Endothelial cell of umbilical vein (primary cell): ENCODE measurements around the gene CHAC1. TPM values are rescaled to one million over a fixed set of nuclear protein-coding genes. Genes with fewer than 3 reads are reported as not detected.

Source experiments
- BruUV-seq: library from RNA; stranded (reverse); fragments of 400-500 nt; replicated peaks from 2 replicates; lab custom pipeline; 2021; lab: Mats Ljungman, UMichigan
- CTCF ChIA-PET: fragments of 300-600, 350-600 bp; sonication (Branson Sonifier 250); formaldehyde crosslinking; loops from one replicate; lab custom pipeline; 2021; ENCODE audit warnings: antibody characterized with exemption, inconsistent platforms; lab: Charles Lee
- POLR2A ChIA-PET: fragments of 300-600, 350-600 bp; sonication (Branson Sonifier 250); formaldehyde crosslinking; loops from one replicate; lab custom pipeline; 2021; ENCODE audit warnings: antibody characterized with exemption, inconsistent platforms; lab: Charles Lee
- DNase-seq: peaks from one replicate; pipeline ENCODE4 v3.0.0-alpha.2; 2011; ENCODE audit warnings: low read depth, low spot score
- FAIRE-seq: peaks from 2 replicates; lab custom pipeline; 2011; peaks lifted over from hg19 to GRCh38; lab: Jason Lieb, UNC
- H2AFZ ChIP-seq: 2 replicates; pipeline ENCODE4 v1.6.0; 2012; ENCODE audit warnings: low read depth, low read length, control low read depth, inconsistent platforms
- H3K27ac ChIP-seq: 2 replicates; pipeline ENCODE4 v1.5.1; 2011; ENCODE audit warnings: low read depth, mild to moderate bottlenecking, control low read depth, low read length, moderate library complexity; ENCODE audit not compliant: insufficient read depth
- H3K27me3 ChIP-seq, 2 experiments: 2 replicates each; pipeline versions ENCODE4 v1.6.0 to v1.6.1; 2011; ENCODE audit warnings: low read length in 2 of 2, mixed read lengths in 1 of 2; ENCODE audit not compliant: control insufficient read depth in 2 of 2, insufficient read depth in 2 of 2
- H3K36me3 ChIP-seq, 2 experiments: 2 replicates in 1 of 2; 3 replicates in 1 of 2; pipeline ENCODE4 v1.5.1; 2011; ENCODE audit warnings: low read length in 2 of 2, mild to moderate bottlenecking in 1 of 2, moderate library complexity in 1 of 2; ENCODE audit not compliant: control insufficient read depth in 2 of 2, insufficient read depth in 2 of 2; ENCODE audit errors: extremely low read depth in 1 of 2
- H3K4me1 ChIP-seq: 3 replicates; pipeline ENCODE4 v1.5.1; 2011; ENCODE audit warnings: mild to moderate bottlenecking, low read length; ENCODE audit not compliant: control insufficient read depth, insufficient read depth; ENCODE audit errors: extremely low read depth
- H3K4me2 ChIP-seq: 2 replicates; pipeline ENCODE4 v1.6.1; 2011; ENCODE audit warnings: low read length, control low read depth, mixed read lengths; ENCODE audit not compliant: insufficient read depth
- H3K4me3 ChIP-seq, 3 experiments: fragments of 200-600 bp in 1 of 3; sonication (generic), shearing (Covaris generic) in 1 of 3; replicated peaks in 1 of 3; 2 replicates each; pipeline ENCODE4 v1.5.1; 2011 to 2016; ENCODE audit warnings: control low read depth in 3 of 3, low read length in 3 of 3, mild to moderate bottlenecking in 2 of 3, inconsistent platforms in 1 of 3, low read depth in 1 of 3, moderate library complexity in 1 of 3; ENCODE audit not compliant: insufficient read depth in 1 of 3
- H3K79me2 ChIP-seq: 2 replicates; pipeline ENCODE4 v1.6.0; 2012; ENCODE audit warnings: low read length, inconsistent platforms; ENCODE audit not compliant: control insufficient read depth, insufficient read depth
- H3K9ac ChIP-seq: replicated peaks from 2 replicates; pipeline ENCODE3; 2011; ENCODE audit warnings: low read length, control low read depth; ENCODE audit not compliant: insufficient read depth; ENCODE audit errors: extremely low read depth
- H3K9me1 ChIP-seq: replicated peaks from 3 replicates; pipeline ENCODE4 v1.6.0; 2011; ENCODE audit warnings: mild to moderate bottlenecking, low read length; ENCODE audit not compliant: control insufficient read depth, insufficient read depth; ENCODE audit errors: extremely low read depth
- H3K9me3 ChIP-seq: replicated peaks from 2 replicates; pipeline ENCODE4 v1.5.1; 2012; ENCODE audit warnings: low read length, inconsistent platforms; ENCODE audit not compliant: control insufficient read depth, insufficient read depth
- H4K20me1 ChIP-seq: replicated peaks from 2 replicates; pipeline ENCODE3; 2011; ENCODE audit warnings: mild to moderate bottlenecking, low read length; ENCODE audit not compliant: control insufficient read depth, insufficient read depth; ENCODE audit errors: extremely low read depth
- EZH2 ChIP-seq: IDR thresholded peaks from 2 replicates; pipeline ENCODE4 v1.6.1; 2012; ENCODE audit warnings: borderline replicate concordance, low read depth, mild to moderate bottlenecking, moderate library complexity, low read length, inconsistent platforms; ENCODE audit not compliant: severe bottlenecking
- FOS ChIP-seq: IDR thresholded peaks from 2 replicates; pipeline ENCODE4 v1.6.1; 2011; ENCODE audit warnings: mild to moderate bottlenecking, low read length, moderate library complexity, borderline replicate concordance; ENCODE audit not compliant: insufficient read depth
- GATA2 ChIP-seq: IDR thresholded peaks from 2 replicates; pipeline ENCODE4 v1.7.0; 2011; ENCODE audit warnings: low read depth, mild to moderate bottlenecking, moderate library complexity, mixed read lengths, low read length; ENCODE audit not compliant: insufficient read length, insufficient read depth
- JUN ChIP-seq: IDR thresholded peaks from 2 replicates; pipeline ENCODE4 v1.6.1; 2011; ENCODE audit warnings: borderline replicate concordance, low read depth; ENCODE audit not compliant: insufficient read length, insufficient read depth
- MYC ChIP-seq: IDR thresholded peaks from one replicate; pipeline ENCODE4 v1.6.1; 2011; ENCODE audit warnings: mild to moderate bottlenecking, low read depth, low read length
- POLR2A ChIP-seq: IDR thresholded peaks from 2 replicates; pipeline ENCODE4 v1.6.1; 2012; ENCODE audit warnings: low read depth, mild to moderate bottlenecking, control low read depth, low read length
- POLR2AphosphoS5 ChIP-seq: IDR thresholded peaks from 2 replicates; pipeline ENCODE4 v1.6.1; 2012; ENCODE audit warnings: low read depth, mild to moderate bottlenecking, control low read depth, low read length, moderate library complexity; ENCODE audit not compliant: insufficient read depth
- dilution Hi-C: fragments of 300-500 bp; cut with MboI; formaldehyde crosslinking; loops from one replicate; pipeline ENCODE4 v1.15.0; 2019; ENCODE audit warnings: low sequenced_read_pairs; ENCODE audit not compliant: extremely low pct_ligation_motif_present
- intact Hi-C: fragments of 100-400 bp; cut with micrococcal nuclease; formaldehyde crosslinking; loops from one replicate; pipeline ENCODE4 v1.10.0; 2022
- polyA plus RNA-seq, 4 experiments: library from polyadenylated mRNA; depleted of rRNA in 3 of 4; stranded (reverse) in 3 of 4; unstranded in 1 of 4; fragments of >200 nt; gene quantifications; 2 replicates each; pipeline versions ENCODE4 v1.2.1 to v1.2.3, GENCODE V29; 2011 to 2012; ENCODE audit warnings: missing spikeins in 1 of 4
- total RNA-seq: library from RNA; stranded (reverse); gene quantifications from 2 replicates; pipeline ENCODE4 v1.2.3, GENCODE V29; 2021
- TF ChIP-seq, protein P1 (sequence below): IDR thresholded peaks from 2 replicates; pipeline ENCODE4 v1.6.1; 2011; ENCODE audit not compliant: insufficient read depth, insufficient read length
- TF ChIP-seq, protein P2 (sequence below), 2 donors: IDR thresholded peaks; 1 replicate in 1 of 2; 2 replicates in 1 of 2; pipeline ENCODE4 v1.5.1; 2011; ENCODE audit warnings: low read length in 2 of 2, mild to moderate bottlenecking in 2 of 2, moderate library complexity in 2 of 2, control low read depth in 1 of 2, inconsistent platforms in 1 of 2, low read depth in 1 of 2; ENCODE audit not compliant: insufficient read depth in 1 of 2; ENCODE audit errors: extremely low read depth in 1 of 2

CHAC1 gene
- total and polyA plus RNA-seq, 2 donors (not counting 3 experiments of a cell fraction or from before 2014, with no cell fraction given): 4.6 to 25.7 TPM

DNA sequence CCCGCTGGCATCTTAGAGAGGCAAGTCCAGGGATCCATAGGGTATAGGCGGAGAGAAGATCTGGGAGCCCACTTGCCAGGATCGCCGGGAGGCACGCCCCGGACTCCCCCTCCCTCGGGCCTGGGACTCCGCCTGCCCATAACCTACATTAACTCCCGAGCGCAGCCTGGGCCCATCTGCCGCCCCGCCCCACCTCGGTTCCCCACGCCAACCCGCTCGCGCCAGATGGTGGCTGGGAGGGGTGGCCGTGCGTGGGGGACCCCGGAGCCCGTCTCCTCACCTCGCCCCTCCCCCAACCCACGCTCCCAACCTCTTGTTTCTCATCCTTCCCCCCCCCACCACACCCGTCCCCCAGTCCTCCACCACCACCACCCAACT lies 25.8 kb upstream of the CHAC1 start:
- no peak for TF ChIP-seq MYC
- TF ChIP-seq POLR2A: no peak
- TF ChIP-seq, protein P1, sequence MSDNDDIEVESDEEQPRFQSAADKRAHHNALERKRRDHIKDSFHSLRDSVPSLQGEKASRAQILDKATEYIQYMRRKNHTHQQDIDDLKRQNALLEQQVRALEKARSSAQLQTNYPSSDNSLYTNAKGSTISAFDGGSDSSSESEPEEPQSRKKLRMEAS: no peak
- no peak for TF ChIP-seq GATA2
- no peak for TF ChIP-seq POLR2AphosphoS5
- TF ChIP-seq EZH2: no peak
- no peak for TF ChIP-seq JUN
- TF ChIP-seq FOS: no peak
- TF ChIP-seq, protein P2, sequence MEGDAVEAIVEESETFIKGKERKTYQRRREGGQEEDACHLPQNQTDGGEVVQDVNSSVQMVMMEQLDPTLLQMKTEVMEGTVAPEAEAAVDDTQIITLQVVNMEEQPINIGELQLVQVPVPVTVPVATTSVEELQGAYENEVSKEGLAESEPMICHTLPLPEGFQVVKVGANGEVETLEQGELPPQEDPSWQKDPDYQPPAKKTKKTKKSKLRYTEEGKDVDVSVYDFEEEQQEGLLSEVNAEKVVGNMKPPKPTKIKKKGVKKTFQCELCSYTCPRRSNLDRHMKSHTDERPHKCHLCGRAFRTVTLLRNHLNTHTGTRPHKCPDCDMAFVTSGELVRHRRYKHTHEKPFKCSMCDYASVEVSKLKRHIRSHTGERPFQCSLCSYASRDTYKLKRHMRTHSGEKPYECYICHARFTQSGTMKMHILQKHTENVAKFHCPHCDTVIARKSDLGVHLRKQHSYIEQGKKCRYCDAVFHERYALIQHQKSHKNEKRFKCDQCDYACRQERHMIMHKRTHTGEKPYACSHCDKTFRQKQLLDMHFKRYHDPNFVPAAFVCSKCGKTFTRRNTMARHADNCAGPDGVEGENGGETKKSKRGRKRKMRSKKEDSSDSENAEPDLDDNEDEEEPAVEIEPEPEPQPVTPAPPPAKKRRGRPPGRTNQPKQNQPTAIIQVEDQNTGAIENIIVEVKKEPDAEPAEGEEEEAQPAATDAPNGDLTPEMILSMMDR (IDR thresholded peaks at IDR 0.05; ENCODE audit: extremely low read depth in 1 of 2, insufficient read depth in 1 of 2, low read depth in 1 of 2, low read length in 2 of 2): no peak
- CTCF ChIA-PET: interaction anchor here (1.1 to 12.4 kb wide), 6 partner anchors 10 to 93 kb away, joined by 3 to 260 read pairs (median 110); no protein-coding TSS in a partner anchor
- no peak overlapping the region for H2AFZ ChIP-seq

More for the DNA sequence above, 25.8 kb upstream of the CHAC1 start:
- Histone ChIP-seq H3K4me3 (no peak overlapping the region), H3K9me3 (no peaks in the 10 kb centered on the region), H3K27ac (no peak overlapping the region), H3K27me3 (peaks cover 14 to 21% of the 10 kb centered on the region in 2 experiments), H3K9me1 (no peaks in the 10 kb centered on the region), H3K36me3 (peaks cover 0 to 6% of the 10 kb centered on the region in 2 experiments), H3K4me2 (no peak overlapping the region), H3K79me2 (no peaks in the 10 kb centered on the region), H3K4me1 (peaks cover 25% of the 10 kb centered on the region), H4K20me1 (no peaks in the 10 kb centered on the region), H3K9ac (no peak overlapping the region)
- intact Hi-C loops (no loop called here), dilution Hi-C loops (no loop called here)
- FAIRE-seq (no peak), DNase-seq (no peak)
- BruUV-seq: no TSS peak
- POLR2A ChIA-PET: no interaction called here
